Measurements from ENCODE around the gene UQCRC1. TPM values are rescaled to one million over a fixed set of nuclear protein-coding genes. Genes with fewer than 3 reads are reported as not detected.

Gene UQCRC1
- total RNA-seq, result 299 and 308 TPM in 2 replicates

- H3K4me3 ChIP-seq (ENCODE audit: insufficient read depth, low read length), result peak within 1 kb of the TSS; percentile 97
- peak within 1 kb of the TSS; percentile 94 for H3K4me2 ChIP-seq (ENCODE audit: insufficient read depth, low read length)
- H3K27me3 ChIP-seq (ENCODE audit: insufficient read depth, low read length), result no peaks in the 10 kb centered on the region
- H3K4me1 ChIP-seq (ENCODE audit: insufficient read depth, low read length), result peaks cover 15% of the 10 kb centered on the region
- peak within 1 kb of the TSS; percentile 65 for H3K27ac ChIP-seq (ENCODE audit: low read depth, low read length)
- TF ChIP-seq CTCF (IDR thresholded peaks at IDR 0.05; ENCODE audit: extremely low read depth, low read depth, low read length), result peak; percentile 62
- peak within 1 kb of the TSS; percentile 95 for H2AFZ ChIP-seq (ENCODE audit: low read length)
- peaks cover 9% of the 10 kb centered on the region for H4K20me1 ChIP-seq (ENCODE audit: insufficient read depth, low read length)
- DNase-seq (ENCODE audit: insufficient read length, low spot score, missing footprints), result peak; percentile 99
- H3K9me3 ChIP-seq (ENCODE audit: low read depth, low read length), result no peaks in the 10 kb centered on the region
- peaks cover 38% of the 10 kb centered on the region for H3K79me2 ChIP-seq (ENCODE audit: insufficient read depth, low read length)
- peaks cover 20% of the 10 kb centered on the region for H3K36me3 ChIP-seq (ENCODE audit: insufficient read depth, low read length)
These were observed at the start of gene UQCRC1 for GRCh38 chr3:48609088-48610005. UQCRC1 (minus strand) TSS chr3:48609646; CDS start chr3:48609620, 26 bp downstream.

- Histone ChIP-seq H3K4me1 (ENCODE audit: insufficient read depth, low read length) (peaks cover 3% of the 10 kb centered on the region), H3K9me3 (ENCODE audit: low read depth, low read length) (no peaks in the 10 kb centered on the region), H3K4me3 (ENCODE audit: insufficient read depth, low read length) (peak overlapping the region; percentile 70), H3K79me2 (ENCODE audit: insufficient read depth, low read length) (no peaks in the 10 kb centered on the region), H3K4me2 (ENCODE audit: insufficient read depth, low read length) (peak overlapping the region; percentile 77), H4K20me1 (ENCODE audit: insufficient read depth, low read length) (peaks cover 1% of the 10 kb centered on the region), H3K27me3 (ENCODE audit: insufficient read depth, low read length) (no peaks in the 10 kb centered on the region), H3K36me3 (ENCODE audit: insufficient read depth, low read length) (no peaks in the 10 kb centered on the region), H3K27ac (ENCODE audit: low read depth, low read length) (no peak overlapping the region), H2AFZ (ENCODE audit: low read length) (peak overlapping the region; percentile 41)
- DNase-seq (ENCODE audit: insufficient read length, low spot score, missing footprints), result no peak
- TF ChIP-seq CTCF (IDR thresholded peaks at IDR 0.05; ENCODE audit: extremely low read depth, low read depth, low read length), result no peak
These were observed 47.4 kb upstream of the UQCRC1 start for GRCh38 chr3:48656841-48657281.

- H3K4me1 ChIP-seq (ENCODE audit: insufficient read depth, low read length), result peaks cover 3% of the 10 kb centered on the region
- peak overlapping the region; percentile 70 for H3K4me3 ChIP-seq (ENCODE audit: insufficient read depth, low read length)
- H2AFZ ChIP-seq (ENCODE audit: low read length), result peak overlapping the region; percentile 41
- no peaks in the 10 kb centered on the region for H3K9me3 ChIP-seq (ENCODE audit: low read depth, low read length)
- no peaks in the 10 kb centered on the region for H4K20me1 ChIP-seq (ENCODE audit: insufficient read depth, low read length)
- peak overlapping the region; percentile 77 for H3K4me2 ChIP-seq (ENCODE audit: insufficient read depth, low read length)
- H3K27me3 ChIP-seq (ENCODE audit: insufficient read depth, low read length), result no peaks in the 10 kb centered on the region
- H3K27ac ChIP-seq (ENCODE audit: low read depth, low read length), result no peak overlapping the region
- no peaks in the 10 kb centered on the region for H3K79me2 ChIP-seq (ENCODE audit: insufficient read depth, low read length)
- peak; percentile 99 for DNase-seq (ENCODE audit: insufficient read length, low spot score, missing footprints)
- peak; percentile 50 for TF ChIP-seq CTCF (IDR thresholded peaks at IDR 0.05; ENCODE audit: extremely low read depth, low read depth, low read length)
- H3K36me3 ChIP-seq (ENCODE audit: insufficient read depth, low read length), result no peaks in the 10 kb centered on the region
These were observed 46.8 kb upstream of the UQCRC1 start for GRCh38 chr3:48656061-48656840.

Measured in osteoblast (primary cell).